SIG-M5 treated with dmso at 0.1 percent for 504 hours (cell line): Measurements from ENCODE around the gene G6PD.
"Not testable (repeated sequence)": the region's sequence is repeated elsewhere in the genome, so short reads cannot be mapped to it uniquely, and the experiment has no call there.

Experiments used
- DNase-seq: peaks from one replicate; lab custom pipeline; 2025; ENCODE audit not compliant: unreplicated experiment; lab: John Stamatoyannopoulos, UW

Gene G6PD

DNA sequence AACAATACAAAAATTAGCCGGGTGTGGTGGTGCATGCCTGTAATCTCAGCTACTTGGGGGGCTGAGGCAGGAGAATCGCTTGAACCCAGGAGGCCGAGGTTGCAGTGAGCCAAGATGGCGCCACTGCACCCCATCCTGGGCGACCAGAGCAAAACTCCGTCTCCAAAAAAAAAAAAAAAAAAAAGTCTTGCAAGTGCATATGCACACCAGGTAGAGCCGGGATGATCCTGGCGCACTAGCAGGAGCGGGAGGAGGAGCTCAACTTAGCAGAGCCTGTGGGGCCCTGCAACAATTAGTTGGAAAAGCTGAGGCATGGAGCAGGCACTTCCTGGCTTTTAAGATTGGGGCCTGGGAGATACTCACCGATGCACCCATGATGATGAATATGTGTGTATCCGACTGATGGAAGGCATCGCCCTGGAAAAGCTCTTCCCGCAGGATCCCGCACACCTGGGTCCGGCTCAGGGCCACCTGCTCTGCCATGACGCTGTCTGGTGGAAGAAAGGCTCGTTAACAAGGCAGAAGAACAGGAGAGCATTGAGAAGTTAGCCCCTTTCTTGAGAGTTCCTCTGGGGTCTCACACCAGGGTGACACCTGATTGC is 872 bp downstream of the G6PD start:
- no peak for DNase-seq

DNA sequence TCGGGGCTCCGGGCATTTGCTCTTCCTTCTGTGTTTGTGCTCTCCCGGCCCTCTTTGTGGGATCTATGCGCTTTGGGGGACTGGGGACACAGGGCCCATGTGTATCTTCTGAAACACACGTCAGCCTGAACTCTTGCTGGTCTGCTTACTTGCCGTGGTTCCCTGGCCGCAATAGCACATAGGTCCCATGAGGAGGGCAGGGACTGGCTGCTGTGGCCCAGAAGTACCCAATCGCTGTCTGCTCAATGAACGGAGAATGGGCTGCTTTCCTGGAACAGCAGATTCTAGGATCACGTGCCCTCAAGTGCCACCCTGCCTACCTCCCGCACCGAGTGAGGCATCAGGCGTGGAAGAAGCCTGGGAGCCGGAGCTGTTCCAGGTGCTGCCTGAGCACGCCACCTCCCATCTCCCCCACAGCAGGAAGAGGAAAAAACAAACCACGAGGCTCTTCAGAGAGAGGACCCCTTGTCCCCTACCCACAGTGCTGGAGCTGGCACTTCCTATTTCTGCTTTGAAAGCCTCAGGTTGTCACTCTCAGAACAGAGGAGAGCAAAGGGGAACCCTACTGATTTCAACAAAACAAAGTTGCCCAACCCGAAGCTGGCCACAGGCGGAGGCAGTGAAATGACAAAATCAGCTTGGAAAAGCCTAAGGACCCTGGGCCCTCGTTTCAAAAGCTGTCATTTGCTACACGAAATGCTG is 3.8 kb downstream of the G6PD start:
- DNase-seq: peak; percentile 89

DNA sequence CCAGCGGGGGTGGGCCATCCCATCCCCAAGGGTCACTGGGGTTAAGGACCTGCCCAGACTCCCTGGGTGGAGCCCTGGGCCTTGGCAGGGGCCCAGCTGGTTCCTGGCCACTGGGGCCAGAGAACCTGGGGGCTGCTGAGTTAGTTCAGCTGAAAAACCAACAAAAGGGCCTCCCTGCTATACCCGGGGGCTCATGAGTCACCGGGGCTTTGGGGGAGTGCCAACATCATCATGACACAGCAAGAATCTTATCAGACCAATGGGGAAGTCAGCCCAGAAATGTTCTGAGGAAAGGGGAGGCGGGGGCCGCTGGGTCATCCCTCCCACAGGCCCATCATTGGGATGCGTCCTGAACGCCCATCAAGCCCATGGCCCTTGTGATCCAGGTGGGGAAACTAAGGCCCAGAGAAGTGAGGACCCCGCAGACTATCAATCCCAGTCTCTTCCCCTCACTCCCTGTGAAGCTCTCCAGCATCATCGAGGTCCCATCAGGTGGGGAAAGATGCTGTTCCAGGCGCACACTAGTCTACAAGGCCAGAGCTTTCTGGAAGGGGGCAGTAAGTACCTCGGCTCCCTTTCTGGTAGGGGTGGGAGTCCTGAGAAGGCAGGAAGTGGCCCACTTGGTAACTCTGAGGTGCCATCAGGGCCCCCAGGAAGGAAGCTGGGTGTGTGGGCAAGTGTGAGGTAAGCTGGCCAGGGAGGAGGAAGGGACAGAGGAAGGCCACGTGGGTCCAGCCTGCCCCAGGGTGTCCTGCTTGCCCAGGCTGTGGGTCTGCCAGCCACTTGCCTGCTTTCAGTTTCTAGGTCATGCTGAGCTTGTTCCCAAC is 4.5 kb downstream of the G6PD start:
- peak; percentile 81 for DNase-seq

DNA sequence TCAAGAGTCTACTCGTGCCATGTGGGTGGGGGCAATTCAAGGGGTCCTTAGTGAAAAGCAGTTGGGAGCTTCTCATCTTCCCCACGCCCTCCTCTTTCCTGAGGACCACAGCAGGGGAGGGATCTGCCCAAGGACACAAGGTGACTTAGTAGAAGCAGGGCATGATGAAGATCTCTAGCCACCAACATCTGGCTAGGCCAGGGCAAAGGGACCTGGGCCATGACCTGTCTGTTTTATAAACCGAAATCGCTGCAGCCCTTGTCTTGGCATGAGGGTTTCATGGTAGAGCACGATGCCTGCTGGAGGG is 5.1 kb downstream of the G6PD start:
- no peak for DNase-seq

DNA sequence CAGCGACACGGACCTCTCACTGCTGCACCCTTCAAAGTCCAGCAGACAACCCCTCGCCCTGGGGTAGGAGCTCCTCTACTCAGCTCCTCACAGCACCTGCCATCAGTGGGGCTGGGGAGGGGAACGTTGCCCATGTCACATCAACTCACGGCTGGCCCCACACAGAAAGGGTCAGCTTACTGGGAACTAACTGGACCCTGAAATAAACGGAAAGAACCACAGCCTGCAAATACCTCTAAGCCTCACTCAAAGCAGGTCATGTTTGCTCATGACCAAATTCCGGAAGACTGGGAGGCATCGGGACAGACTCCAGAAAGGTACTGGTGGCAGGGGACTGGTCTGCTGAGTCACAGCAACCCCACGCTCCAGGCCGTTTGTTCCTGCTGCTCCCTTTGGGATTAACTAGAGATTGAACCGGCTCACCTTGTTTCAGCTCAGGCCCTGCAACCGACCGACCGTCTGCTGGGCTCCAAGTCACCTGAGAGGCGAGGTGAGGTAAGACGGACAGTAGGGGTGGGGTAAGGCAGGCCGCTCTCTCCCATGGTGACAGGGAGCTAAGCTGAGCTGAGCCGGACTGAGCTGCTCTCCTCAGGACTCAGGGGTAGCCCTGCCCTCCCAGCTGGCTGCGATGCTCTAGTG is 5.6 kb downstream of the G6PD start:
- peak; percentile 57 for DNase-seq

DNA sequence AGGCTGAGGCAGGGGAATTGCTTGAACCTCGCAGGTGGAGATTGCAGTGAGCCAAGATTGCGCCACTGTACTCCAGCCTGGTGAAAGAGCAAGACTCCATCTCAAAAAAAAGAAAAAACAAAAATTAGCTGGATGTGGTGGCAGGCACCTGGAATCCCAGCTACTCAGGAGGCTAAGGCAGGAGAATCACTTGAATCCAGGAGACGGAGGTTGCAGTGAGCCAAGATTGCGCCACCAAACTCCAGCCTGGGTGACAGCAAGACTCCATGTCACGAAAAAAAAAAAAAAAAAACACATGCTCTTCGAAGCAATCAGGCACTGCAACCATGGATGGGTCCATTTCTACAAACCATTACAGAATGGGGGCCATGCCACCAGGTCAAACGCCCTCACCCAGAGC is 6.3 kb downstream of the G6PD start:
- not testable (repeated sequence) for DNase-seq

DNA sequence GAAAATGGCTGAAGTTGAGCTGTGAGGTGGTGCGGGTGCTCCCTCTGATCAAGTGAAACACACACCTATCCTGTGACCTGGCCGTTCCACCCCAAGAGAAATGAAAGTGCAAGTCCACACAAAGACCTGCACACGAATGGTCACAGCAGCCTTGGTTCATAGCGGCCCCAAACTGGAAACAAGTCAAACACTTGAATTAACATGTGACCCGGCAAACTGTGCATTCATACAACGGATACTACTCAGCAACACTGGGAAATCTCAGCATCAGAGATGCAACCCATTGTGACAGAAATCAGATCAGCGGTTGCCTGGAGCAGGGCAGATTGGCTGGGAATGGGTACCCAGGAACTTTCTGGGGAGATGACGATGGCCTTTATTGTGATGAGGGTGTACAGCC is 7.6 kb downstream of the G6PD start:
- no peak for DNase-seq

DNA sequence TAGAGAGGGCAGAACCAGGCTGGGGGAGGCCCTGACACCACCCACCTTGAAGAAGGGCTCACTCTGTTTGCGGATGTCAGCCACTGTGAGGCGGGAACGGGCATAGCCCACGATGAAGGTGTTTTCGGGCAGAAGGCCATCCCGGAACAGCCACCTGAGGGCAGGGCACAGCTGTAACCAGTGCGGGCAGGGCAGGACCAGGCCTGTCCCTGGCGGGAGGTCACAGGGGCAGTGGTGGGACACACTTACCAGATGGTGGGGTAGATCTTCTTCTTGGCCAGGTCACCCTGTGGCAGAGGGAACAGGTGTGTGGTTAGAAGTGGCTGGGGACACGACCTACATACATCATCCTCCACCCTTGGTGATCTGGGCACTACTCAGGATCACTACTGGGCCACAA is 10.8 kb downstream of the G6PD start:
- no peak for DNase-seq

DNA sequence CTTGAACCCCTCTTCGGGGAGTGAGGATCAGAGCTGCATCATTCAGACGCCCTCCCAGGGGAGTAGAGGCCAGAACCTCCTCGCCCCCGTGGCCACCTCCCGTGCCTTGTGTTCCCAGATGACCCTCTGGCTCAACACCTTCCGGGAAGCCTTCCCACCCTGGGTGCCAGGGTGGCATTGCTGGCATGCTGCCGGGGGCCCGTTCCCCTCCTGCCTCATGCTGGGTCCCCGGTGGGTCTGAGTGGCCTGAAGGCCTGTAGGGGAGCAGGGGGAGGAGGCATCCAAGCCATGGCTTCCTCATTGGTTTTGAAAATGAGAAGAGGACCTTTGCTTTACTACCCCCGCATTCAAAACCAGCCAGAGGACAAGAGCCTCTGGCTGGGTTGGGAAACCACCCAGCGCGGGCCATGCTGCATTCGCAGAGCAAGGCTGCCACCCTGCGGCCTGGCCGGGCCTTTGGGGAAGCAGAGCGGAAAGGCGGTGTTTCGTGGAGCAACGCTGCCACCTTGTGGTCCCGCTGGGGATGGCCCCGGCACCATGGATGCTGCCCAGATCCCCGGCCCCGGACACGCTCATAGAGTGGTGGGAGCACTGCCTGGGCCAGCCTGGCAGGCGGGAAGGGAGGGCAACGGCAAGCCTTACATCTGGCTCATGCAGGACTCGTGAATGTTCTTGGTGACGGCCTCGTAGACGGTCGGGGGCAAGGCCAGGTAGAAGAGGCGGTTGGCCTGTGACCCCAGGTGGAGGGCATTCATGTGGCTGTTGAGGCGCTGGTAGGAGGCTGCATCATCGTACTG is 11.9 kb downstream of the G6PD start:
- DNase-seq: peak; percentile 76

DNA sequence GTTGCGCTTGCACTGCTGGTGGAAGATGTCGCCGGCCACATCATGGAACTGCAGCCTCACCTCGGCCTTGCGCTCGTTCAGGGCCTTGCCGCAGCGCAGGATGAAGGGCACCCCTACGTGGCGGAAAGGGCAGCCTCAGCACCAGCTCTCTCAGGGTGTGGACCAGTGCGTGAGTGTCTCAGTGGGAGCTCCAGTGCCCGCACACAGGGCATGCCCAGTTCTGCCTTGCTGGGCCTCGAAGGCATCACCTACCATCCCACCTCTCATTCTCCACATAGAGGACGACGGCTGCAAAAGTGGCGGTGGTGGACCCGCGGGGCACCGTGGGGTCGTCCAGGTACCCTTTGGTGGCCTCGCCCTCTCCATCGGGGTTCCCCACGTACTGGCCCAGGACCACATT is 14.0 kb downstream of the G6PD start:
- no peak for DNase-seq

DNA sequence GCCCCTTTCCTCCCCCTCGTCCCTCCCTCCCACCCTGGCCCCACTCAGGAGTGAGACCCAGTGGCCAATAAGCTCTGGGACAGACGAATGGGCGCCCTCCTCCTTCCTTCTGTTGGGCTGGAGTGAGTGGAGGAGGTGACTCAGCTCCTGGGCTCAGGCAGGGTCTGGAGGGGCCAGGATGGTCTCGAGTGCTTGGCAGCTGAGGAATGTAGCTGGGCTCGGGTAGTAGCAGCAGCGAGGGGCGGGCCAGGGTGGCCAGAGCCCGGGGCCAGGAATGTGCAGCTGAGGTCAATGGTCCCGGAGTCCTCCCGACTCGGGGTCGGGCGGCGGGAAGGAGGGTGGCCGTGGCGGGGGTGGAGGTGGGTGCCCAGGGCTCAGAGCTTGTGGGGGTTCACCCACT is 15.0 kb downstream of the G6PD start:
- no peak for DNase-seq

DNA sequence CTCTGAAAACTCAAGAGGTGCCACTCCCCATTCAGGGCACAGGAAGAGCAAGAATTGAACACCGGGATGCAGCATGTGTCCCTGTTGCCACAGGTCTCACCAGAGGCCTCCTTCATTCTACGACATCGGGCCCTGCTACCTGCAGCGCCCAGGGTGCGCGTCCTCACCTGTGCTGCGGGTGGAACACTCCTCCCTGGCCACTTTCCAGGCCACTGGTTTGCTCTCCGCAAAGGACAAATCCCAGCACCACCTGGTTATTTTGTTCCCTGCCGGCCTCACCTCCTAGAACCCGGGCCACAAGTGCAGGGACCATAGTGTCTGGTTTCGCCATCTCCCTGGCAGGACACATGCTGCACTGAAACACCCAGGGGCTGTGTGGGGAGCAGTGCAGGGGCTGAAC is 16.4 kb downstream of the G6PD start:
- DNase-seq: no peak

DNA sequence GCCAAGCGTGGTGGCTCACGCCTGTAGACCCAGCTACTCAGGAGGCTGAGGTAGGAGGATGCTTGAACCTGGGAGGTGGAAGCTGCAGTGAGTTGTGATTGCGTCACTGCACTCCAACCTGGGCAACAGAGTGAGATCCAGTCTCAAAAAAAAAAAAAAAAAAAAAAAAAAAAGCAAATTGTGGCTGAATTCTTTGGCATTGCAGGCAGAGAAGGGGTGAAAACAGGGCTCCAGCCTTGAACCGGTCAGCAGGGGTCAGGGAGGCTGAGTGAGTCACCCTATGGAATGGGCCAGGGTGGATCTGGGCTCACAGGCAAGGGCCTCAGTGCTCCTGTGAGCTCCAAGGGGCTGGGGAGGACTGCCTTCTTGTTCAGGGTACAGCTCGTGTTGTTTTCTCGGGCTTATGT is 17.4 kb downstream of the G6PD start:
- DNase-seq: no peak

DNA sequence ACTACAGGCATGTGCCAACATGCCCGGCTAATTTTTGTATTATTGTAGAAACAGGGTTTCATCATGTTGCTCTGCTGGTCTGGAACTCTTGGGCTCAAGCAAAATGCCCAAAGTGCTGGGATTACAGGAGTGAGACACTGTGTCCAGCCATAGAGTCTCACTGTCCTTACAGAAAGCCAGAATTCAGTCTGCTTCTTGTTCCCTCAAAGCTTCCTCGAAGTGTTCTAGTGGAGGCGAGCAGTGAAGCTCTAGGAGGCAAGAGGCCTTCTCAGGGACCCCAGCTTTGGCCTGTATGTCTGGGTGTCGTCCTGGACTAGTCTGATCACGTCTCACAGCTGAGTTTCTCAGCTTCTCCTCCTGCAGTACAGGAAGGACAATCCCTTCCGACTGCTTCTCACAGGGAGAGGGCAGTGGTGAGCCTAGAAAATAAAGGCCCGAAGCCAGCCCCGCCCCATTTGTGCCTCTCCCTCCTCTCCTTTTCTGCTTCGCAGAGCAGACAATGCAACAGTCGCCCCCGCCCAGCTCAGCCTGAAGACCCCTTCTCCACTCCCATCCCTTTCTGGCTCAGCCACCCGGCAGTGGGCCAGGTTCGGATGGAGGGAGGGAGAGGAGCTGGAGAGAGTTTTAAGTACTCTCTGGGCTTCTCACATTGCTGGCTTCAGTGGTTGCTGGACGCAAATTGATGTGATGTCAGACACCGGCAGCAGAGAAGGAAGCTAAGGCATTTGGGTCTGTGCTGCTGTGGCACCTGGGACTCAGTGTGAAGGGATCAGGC is 19.6 kb downstream of the G6PD start:
- DNase-seq: peak; percentile 82

DNA sequence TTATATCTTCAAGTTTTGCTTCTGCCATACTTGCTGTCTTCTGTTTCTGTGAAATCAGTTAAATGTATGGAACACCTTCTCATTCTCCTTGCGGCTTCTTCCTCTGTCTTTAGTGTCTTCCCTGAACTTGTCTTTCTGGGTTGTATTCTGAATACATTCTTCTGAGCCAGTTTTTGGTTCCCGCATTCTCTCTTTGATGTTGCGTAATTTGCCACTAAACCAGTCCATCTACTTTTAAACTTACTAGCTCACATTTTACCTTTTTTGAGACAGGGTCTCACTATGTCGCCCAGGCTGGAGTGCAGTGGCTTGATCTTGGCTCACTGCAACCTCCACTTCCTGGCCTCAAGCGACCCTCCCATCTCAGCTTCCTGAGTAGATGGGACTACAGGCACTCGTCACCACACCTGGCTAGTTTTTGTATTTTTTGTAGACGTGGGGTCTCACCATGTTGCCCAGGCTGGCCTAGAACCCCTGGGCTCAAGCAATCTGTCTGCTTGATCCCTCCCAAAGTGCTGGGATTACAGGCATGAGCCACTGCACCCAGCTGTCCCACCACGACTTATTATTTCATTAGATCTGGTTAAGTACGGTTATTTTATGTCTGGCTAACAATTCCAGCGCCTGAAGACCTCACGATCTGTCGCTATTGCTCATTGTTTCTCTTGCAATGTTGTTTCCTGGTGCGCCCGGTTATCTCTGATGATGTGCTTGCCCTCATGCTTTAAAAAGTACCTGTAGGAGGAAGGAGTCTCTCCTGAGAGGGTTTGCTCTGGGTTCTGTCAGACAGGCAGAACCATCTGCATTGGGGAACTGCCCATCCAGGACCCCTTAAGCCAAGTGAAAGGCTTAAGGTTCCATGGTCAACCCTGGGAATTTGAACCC is 20.8 kb downstream of the G6PD start:
- DNase-seq: no peak

DNA sequence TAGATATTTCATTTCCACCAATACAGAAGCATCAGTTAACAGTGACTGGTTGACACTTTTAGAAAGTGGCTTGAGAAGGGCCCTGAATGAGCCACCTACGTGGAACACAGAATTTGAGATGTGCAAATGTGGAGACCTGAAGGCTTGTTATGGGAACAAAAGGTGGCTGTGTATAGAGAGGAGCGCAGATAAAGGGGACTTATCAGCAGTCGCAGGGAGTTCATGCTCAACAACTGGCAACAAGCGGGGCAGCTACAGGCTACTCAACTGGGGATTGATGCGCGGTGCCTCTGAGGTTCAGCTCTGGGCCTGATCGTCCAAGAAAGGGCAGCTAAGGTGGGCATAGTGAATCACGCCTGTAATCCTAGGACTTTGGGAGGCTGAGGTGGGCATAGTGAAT is 27.3 kb downstream of the G6PD start:
- DNase-seq: no peak

DNA sequence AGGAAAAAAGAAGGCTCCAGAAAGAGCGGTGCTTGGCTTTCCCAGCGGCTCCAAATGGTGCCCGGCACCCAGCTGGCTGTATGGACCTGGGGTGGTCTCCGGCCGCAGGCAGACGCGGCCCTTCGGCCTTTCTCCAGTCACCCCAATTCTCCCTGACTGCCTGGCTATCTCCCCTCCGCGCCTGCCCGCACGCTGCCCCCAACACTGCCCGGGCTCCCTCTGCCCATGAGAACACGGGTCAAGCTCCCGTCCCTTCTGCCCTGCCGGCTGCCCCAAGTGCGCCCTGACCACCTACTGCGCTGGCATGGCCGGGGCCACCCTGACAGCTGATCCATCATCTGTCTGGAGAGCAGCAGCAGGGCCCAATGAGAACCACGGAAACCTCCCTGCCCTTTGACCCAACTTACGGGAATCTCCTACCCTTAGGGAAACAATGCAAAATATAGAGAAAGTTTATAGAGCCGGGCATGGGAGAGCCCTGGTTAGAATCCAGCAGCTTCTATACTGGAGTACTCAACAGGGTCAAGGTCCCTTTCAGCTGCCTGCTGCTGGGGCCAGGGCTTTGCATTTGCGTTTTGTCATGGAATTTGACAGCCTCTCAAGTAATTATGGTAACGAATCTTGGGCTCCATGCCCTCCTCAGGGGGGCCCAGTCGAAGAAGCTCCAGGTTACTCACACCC is 29.4 kb downstream of the G6PD start:
- no peak for DNase-seq

DNA sequence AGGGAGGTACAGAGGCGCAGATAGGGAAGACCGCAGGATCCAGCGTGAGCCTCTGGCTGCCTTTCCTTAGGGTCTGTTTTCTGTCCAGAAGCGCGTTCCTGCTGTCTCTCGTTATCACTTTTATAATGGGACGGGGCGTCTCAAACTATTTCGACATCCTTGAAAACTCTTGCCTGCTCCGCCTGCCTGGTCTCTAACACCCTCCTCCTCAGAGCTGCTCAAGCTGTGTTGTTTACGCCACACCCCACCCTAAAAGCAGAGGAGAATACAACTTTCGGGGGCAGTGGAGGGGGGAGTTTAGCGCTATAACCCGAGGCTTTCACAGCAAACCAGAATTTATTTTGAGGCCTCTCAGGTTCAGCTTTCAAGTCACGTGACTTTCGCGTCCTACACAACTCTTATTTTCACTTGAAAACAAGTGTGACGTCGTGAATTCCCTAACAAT is 30.0 kb downstream of the G6PD start:
- peak; percentile 36 for DNase-seq
